ENCODE results near the gene RELN.

- TF ChIP-seq, protein P1, sequence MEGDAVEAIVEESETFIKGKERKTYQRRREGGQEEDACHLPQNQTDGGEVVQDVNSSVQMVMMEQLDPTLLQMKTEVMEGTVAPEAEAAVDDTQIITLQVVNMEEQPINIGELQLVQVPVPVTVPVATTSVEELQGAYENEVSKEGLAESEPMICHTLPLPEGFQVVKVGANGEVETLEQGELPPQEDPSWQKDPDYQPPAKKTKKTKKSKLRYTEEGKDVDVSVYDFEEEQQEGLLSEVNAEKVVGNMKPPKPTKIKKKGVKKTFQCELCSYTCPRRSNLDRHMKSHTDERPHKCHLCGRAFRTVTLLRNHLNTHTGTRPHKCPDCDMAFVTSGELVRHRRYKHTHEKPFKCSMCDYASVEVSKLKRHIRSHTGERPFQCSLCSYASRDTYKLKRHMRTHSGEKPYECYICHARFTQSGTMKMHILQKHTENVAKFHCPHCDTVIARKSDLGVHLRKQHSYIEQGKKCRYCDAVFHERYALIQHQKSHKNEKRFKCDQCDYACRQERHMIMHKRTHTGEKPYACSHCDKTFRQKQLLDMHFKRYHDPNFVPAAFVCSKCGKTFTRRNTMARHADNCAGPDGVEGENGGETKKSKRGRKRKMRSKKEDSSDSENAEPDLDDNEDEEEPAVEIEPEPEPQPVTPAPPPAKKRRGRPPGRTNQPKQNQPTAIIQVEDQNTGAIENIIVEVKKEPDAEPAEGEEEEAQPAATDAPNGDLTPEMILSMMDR (IDR thresholded peaks at IDR 0.05 in 8 of 11, conservative IDR thresholded peaks at IDR 0.05 in 3 of 11), result no peak
- TF ChIP-seq POLR2AphosphoS5 (IDR thresholded peaks at IDR 0.05), result no peak
Measured at GRCh38 chr7:103859709-103860108, 129.7 kb downstream of the RELN start.

Measured in spleen (tissue), 7 donors.